Loucy (cell line): ENCODE data around the gene OSBPL3.

Source experiments
- H2AFZ ChIP-seq: fragments of 200-600 bp; sonication (generic); 2 replicates; pipeline ENCODE4 v1.6.0; 2016; ENCODE audit warnings: antibody characterized with exemption, mild to moderate bottlenecking, low read length, moderate library complexity
- H3F3A ChIP-seq: fragments of 200-600 bp; 2 replicates; pipeline ENCODE4 v1.6.0; 2016; ENCODE audit warnings: antibody characterized with exemption, low read depth, mild to moderate bottlenecking
- H3K27me3 ChIP-seq: fragments of 200-600 bp; sonication (generic); 2 replicates; pipeline ENCODE4 v1.6.1; 2014; ENCODE audit warnings: low read length, mild to moderate bottlenecking; ENCODE audit not compliant: insufficient read depth, poor library complexity, severe bottlenecking
- H3K36me3 ChIP-seq: fragments of 200-600 bp; sonication (generic); 2 replicates; pipeline ENCODE4 v1.6.1; 2016; ENCODE audit warnings: low read length; ENCODE audit not compliant: insufficient read depth
- H3K4me1 ChIP-seq: fragments of 200-600 bp; sonication (generic); 2 replicates; pipeline ENCODE4 v1.5.1; 2014; ENCODE audit warnings: low read length, mild to moderate bottlenecking; ENCODE audit not compliant: insufficient read depth, poor library complexity, severe bottlenecking
- H3K4me2 ChIP-seq: fragments of 200-600 bp; sonication (generic); 2 replicates; pipeline ENCODE4 v1.6.0; 2014; ENCODE audit warnings: antibody characterized with exemption, low read length, low read depth, mild to moderate bottlenecking; ENCODE audit not compliant: poor library complexity, severe bottlenecking
- H3K4me3 ChIP-seq: fragments of 200-600 bp; sonication (generic); 2 replicates; pipeline ENCODE4 v1.5.1; 2014; ENCODE audit warnings: low read length, mild to moderate bottlenecking, mixed read lengths; ENCODE audit not compliant: poor library complexity, severe bottlenecking
- H3K79me2 ChIP-seq: fragments of 200-600 bp; sonication (generic); 2 replicates; pipeline ENCODE4 v1.6.1; 2014; ENCODE audit warnings: low read length; ENCODE audit not compliant: insufficient read depth
- H3K9ac ChIP-seq: fragments of 200-600 bp; sonication (generic); 2 replicates; pipeline ENCODE4 v1.6.0; 2014; ENCODE audit warnings: mild to moderate bottlenecking, low read depth, low read length, moderate library complexity; ENCODE audit not compliant: poor library complexity, severe bottlenecking
- H3K9me2 ChIP-seq: fragments of 200-600 bp; sonication (generic); replicated peaks from 2 replicates; pipeline ENCODE4 v1.6.1; 2016; ENCODE audit warnings: low read depth, low read length, mixed read lengths
- H3K9me3 ChIP-seq: fragments of 200-600 bp; sonication (generic); 2 replicates; pipeline ENCODE4 v1.6.1; 2014; ENCODE audit warnings: mild to moderate bottlenecking, antibody characterized with exemption, low read length, low read depth; ENCODE audit not compliant: insufficient read depth
- H4K20me1 ChIP-seq: fragments of 200-600 bp; sonication (generic); 2 replicates; pipeline ENCODE4 v1.6.0; 2014; ENCODE audit warnings: antibody characterized with exemption, low read length, mild to moderate bottlenecking; ENCODE audit not compliant: insufficient read depth, poor library complexity, severe bottlenecking
- EZH2phosphoT487 ChIP-seq: fragments of 200-600 bp; IDR thresholded peaks from 2 replicates; pipeline ENCODE4 v1.6.1; 2018; ENCODE audit warnings: antibody characterized with exemption, mild to moderate bottlenecking, moderate library complexity, borderline replicate concordance
- TF ChIP-seq, protein P1 (sequence below): fragments of 200-600 bp; sonication (generic); conservative IDR thresholded peaks from 2 replicates; pipeline ENCODE4 v1.5.1; 2014; ENCODE audit warnings: mild to moderate bottlenecking, antibody characterized with exemption, low read length

OSBPL3 gene

GRCh38 chr7:24762771-24763170, 217.2 kb downstream of the OSBPL3 start:
- Histone ChIP-seq H3K9me2 (no peaks in the 10 kb centered on the region), H3K9ac (no peak overlapping the region), H3K27me3 (peaks cover 11% of the 10 kb centered on the region), H3K36me3 (no peaks in the 10 kb centered on the region), H2AFZ (no peak overlapping the region), H3K4me3 (no peak overlapping the region), H3F3A (no peaks in the 10 kb centered on the region), H3K79me2 (no peaks in the 10 kb centered on the region), H3K4me2 (no peak overlapping the region), H3K4me1 (peaks cover under 1% of the 10 kb centered on the region), H4K20me1 (no peaks in the 10 kb centered on the region), H3K9me3 (no peaks in the 10 kb centered on the region)
- TF ChIP-seq, protein P1, sequence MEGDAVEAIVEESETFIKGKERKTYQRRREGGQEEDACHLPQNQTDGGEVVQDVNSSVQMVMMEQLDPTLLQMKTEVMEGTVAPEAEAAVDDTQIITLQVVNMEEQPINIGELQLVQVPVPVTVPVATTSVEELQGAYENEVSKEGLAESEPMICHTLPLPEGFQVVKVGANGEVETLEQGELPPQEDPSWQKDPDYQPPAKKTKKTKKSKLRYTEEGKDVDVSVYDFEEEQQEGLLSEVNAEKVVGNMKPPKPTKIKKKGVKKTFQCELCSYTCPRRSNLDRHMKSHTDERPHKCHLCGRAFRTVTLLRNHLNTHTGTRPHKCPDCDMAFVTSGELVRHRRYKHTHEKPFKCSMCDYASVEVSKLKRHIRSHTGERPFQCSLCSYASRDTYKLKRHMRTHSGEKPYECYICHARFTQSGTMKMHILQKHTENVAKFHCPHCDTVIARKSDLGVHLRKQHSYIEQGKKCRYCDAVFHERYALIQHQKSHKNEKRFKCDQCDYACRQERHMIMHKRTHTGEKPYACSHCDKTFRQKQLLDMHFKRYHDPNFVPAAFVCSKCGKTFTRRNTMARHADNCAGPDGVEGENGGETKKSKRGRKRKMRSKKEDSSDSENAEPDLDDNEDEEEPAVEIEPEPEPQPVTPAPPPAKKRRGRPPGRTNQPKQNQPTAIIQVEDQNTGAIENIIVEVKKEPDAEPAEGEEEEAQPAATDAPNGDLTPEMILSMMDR = no peak
- TF ChIP-seq EZH2phosphoT487 = no peak

DNA sequence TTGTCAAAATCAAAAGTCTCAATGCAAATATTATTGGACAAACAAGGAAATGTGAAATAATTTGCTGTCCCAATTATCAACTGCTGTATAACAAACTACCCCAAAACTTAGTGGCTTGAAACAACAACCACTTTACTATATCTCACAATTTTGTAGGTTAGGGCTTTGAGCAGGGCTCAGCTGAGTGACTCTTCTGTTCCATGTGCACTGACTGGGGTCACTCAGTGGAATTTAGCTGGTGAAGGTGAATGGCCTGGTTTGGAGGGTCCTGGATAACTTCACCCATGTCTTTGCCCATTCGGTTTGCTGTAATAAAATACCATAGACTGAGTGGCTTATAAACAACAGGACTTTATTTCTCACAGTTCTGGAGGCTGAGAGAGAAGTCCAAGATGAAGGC, 219.0 kb downstream of the OSBPL3 start:
- Histone ChIP-seq H3K9me2 (no peaks in the 10 kb centered on the region), H3K9ac (no peak overlapping the region), H3F3A (no peaks in the 10 kb centered on the region), H3K79me2 (no peaks in the 10 kb centered on the region), H3K4me3 (no peak overlapping the region), H4K20me1 (no peaks in the 10 kb centered on the region), H3K4me1 (peaks cover 13% of the 10 kb centered on the region), H3K27me3 (peaks cover 15% of the 10 kb centered on the region), H3K36me3 (no peaks in the 10 kb centered on the region), H2AFZ (no peak overlapping the region), H3K9me3 (no peaks in the 10 kb centered on the region), H3K4me2 (no peak overlapping the region)
- no peak for TF ChIP-seq EZH2phosphoT487
- TF ChIP-seq, protein P1 = no peak

- Histone ChIP-seq H3K4me2 (peak within 1 kb of the TSS; percentile 88), H3K79me2 (no peaks in the 10 kb centered on the region), H3K36me3 (no peaks in the 10 kb centered on the region), H3K4me1 (peaks cover 23% of the 10 kb centered on the region), H4K20me1 (no peaks in the 10 kb centered on the region), H2AFZ (peak within 1 kb of the TSS; percentile 99), H3K4me3 (peak within 1 kb of the TSS; percentile 85), H3K9me3 (no peaks in the 10 kb centered on the region), H3K9ac (peak within 1 kb of the TSS; percentile 72), H3F3A (no peaks in the 10 kb centered on the region), H3K9me2 (no peaks in the 10 kb centered on the region), H3K27me3 (peaks cover 15% of the 10 kb centered on the region)
- TF ChIP-seq EZH2phosphoT487 = no peak
- TF ChIP-seq, protein P1 = no peak
These were observed 222.4 kb downstream of the OSBPL3 start, which contains the start of gene GSDME for GRCh38 chr7:24757353-24758275. GSDME (minus strand) TSS chr7:24757464; CDS start chr7:24749774, 7,690 bp downstream.
